ENCODE data around the gene SNX5. TPM values are rescaled to one million over a fixed set of nuclear protein-coding genes. Genes with fewer than 3 reads are reported as not detected.

Gene SNX5
- polyA plus RNA-seq, 1 experiment = 150 TPM

GRCh38 chr20:17965042-17965697, 3.4 kb downstream of the SNX5 start:
- ChIA-PET POLR2A (interaction anchor here (0.6 to 1.0 kb wide), 2 partner anchors 141 to 283 kb away, joined by 3 to 5 read pairs; partner anchors contain the start of gene RRBP1), CTCF (interaction anchor here (0.6 to 3.8 kb wide), 4 partner anchors 27 to 461 kb away, joined by 4 to 16 read pairs (median 6); no protein-coding TSS in a partner anchor)
- DNase-seq (ENCODE audit: low read depth, low spot score) = no peak
- Histone ChIP-seq H3K27ac (ENCODE audit: low read depth, low read length) (peak overlapping the region; percentile 11), H3K27me3 (ENCODE audit: control insufficient read depth, insufficient read depth, low read length) (no peaks in the 10 kb centered on the region), H3K9me3 (ENCODE audit: control insufficient read depth, insufficient read depth, low read length) (peaks cover 4% of the 10 kb centered on the region; the same call in 1 of the 2 replicates), H3K4me3 (ENCODE audit: low read depth, low read length) (peak overlapping the region; percentile 96)
- TF ChIP-seq CTCF (IDR thresholded peaks at IDR 0.05; ENCODE audit: low read depth, low read length) = no peak

GRCh38 chr20:17964632-17965031, 4.0 kb downstream of the SNX5 start:
- H3K9me3 ChIP-seq (ENCODE audit: control insufficient read depth, insufficient read depth, low read length) = peaks cover 4% of the 10 kb centered on the region; the same call in 1 of the 2 replicates
- DNase-seq (ENCODE audit: low read depth, low spot score) = no peak
- ChIA-PET CTCF (interaction anchor here (0.6 to 3.8 kb wide), 3 partner anchors 27 to 460 kb away, joined by 4 to 16 read pairs (median 6); no protein-coding TSS in a partner anchor), POLR2A (no interaction called here)
- peak overlapping the region; percentile 12 for H3K4me3 ChIP-seq (ENCODE audit: low read depth, low read length)
- TF ChIP-seq CTCF (IDR thresholded peaks at IDR 0.05; ENCODE audit: low read depth, low read length) = no peak
- H3K27ac ChIP-seq (ENCODE audit: low read depth, low read length) = no peak overlapping the region
- no peaks in the 10 kb centered on the region for H3K27me3 ChIP-seq (ENCODE audit: control insufficient read depth, insufficient read depth, low read length)

DNA sequence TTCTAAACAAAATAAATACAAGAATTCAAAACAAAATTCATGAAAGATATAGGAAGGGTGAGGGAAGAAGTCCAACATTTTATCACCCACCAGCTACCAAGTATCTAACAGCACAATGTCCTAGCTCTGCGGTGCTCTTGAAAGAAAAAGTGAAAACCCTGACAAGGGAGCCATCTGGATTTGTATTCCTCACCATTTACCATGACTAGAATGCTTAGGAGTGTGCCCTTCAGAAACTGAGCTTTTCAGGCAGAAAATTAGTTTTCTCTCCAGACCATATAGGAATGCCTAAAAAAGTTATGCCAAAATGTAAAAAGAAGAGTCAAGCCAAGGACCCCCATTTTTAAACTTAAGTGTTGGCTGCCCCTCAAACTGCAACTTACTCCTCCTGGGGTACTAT, 4.5 kb downstream of the SNX5 start:
- no peak overlapping the region for H3K27ac ChIP-seq (ENCODE audit: low read depth, low read length)
- peaks cover 2% of the 10 kb centered on the region; the same call in 1 of the 2 replicates for H3K9me3 ChIP-seq (ENCODE audit: control insufficient read depth, insufficient read depth, low read length)
- H3K27me3 ChIP-seq (ENCODE audit: control insufficient read depth, insufficient read depth, low read length) = no peaks in the 10 kb centered on the region
- H3K4me3 ChIP-seq (ENCODE audit: low read depth, low read length) = no peak overlapping the region
- ChIA-PET POLR2A (interaction anchor here (0.6 kb wide), 1 partner anchor 1588 kb away, joined by 4 read pairs; no protein-coding TSS in a partner anchor), CTCF (interaction anchor here (0.9 to 3.8 kb wide), 2 partner anchors 26 to 460 kb away, joined by 4 to 16 read pairs; no protein-coding TSS in a partner anchor)
- no peak for DNase-seq (ENCODE audit: low read depth, low spot score)
- no peak for TF ChIP-seq CTCF (IDR thresholded peaks at IDR 0.05; ENCODE audit: low read depth, low read length)

DNA sequence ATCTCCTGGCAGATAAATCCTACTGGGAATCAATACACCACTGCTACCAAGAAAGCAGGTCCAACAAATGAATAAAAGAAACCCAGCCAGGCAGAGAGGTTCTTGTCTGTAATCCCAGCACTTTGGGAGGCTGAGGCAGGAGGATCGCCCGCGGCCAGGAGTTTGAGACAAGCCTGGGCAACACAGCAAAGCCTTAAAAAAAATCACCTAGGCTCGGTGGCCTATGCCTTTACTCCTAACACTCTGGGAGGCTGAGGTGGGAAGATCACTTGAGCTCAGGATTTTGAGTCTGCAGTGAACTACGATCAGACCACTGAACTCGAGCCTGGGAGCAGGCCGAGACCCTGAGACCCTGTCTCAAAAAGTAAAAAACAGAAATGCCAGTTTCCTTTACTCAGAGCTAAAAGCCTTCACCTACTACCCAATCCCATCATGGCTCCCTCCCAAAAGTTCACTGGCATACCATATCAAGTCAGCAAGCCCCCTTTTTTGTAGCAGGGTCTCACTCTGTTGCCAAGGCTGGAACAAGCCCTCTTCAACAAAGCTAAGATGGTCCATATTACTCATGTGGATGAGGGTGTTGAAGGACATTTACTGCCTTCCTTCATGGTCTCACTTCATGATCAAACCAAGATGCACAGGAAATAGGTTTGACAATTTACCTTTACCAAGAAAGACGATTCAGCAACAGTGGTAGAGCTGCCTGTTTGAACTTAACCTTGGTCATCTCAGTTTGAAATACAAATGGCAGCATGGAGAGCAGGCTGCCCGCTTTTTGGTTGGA, 5.3 kb downstream of the SNX5 start:
- H3K9me3 ChIP-seq (ENCODE audit: control insufficient read depth, insufficient read depth, low read length) = no peaks in the 10 kb centered on the region
- no peaks in the 10 kb centered on the region for H3K27me3 ChIP-seq (ENCODE audit: control insufficient read depth, insufficient read depth, low read length)
- no peak for TF ChIP-seq CTCF (IDR thresholded peaks at IDR 0.05; ENCODE audit: low read depth, low read length)
- DNase-seq (ENCODE audit: low read depth, low spot score) = no peak
- ChIA-PET CTCF (interaction anchor here (3.8 kb wide), 1 partner anchor 25 kb away, joined by 16 read pairs; no protein-coding TSS in a partner anchor), POLR2A (interaction anchor here (0.6 kb wide), 2 partner anchors 457 to 1588 kb away, joined by 3 to 4 read pairs; no protein-coding TSS in a partner anchor)
- no peak overlapping the region for H3K27ac ChIP-seq (ENCODE audit: low read depth, low read length)
- no peak overlapping the region for H3K4me3 ChIP-seq (ENCODE audit: low read depth, low read length)

Data from AG04450 (cell line).